Activated naive CD8-positive, alpha-beta T cell treated with anti-CD3 and anti-CD28 coated beads, Interleukin-2, amount 10 ng/mL, durations not matched to agents 7 days and 5 days (primary cell): ENCODE data around the gene PXDC1. TPM values are rescaled to one million over a fixed set of nuclear protein-coding genes. Genes with fewer than 3 reads are reported as not detected.
"Not testable (repeated sequence)": the region's sequence is repeated elsewhere in the genome, so short reads cannot be mapped to it uniquely, and the experiment has no call there.

Source experiments
- ATAC-seq: fragments of 150-1000 bp; cut with Tn5 transposase; one replicate; pipeline ENCODE4 v1.10.0; 2021; ENCODE audit warnings: low read depth, moderate library complexity
- POLR2A ChIA-PET: fragments of 350-600 bp; sonication (Branson Sonifier 250); formaldehyde crosslinking; loops from one replicate; lab custom pipeline; 2021; ENCODE audit warnings: antibody characterized with exemption; lab: Charles Lee
- DNase-seq: peaks from one replicate; pipeline ENCODE4 v3.0.0; 2021
- H3K27ac Mint-ChIP-seq: one replicate; pipeline ENCODE4 v1.8.0; 2022; ENCODE audit warnings: mild to moderate bottlenecking, mixed read lengths
- H3K27me3 Mint-ChIP-seq: one replicate; pipeline ENCODE4 v1.8.0; 2022; ENCODE audit warnings: mild to moderate bottlenecking, moderate library complexity, mixed read lengths
- H3K36me3 Mint-ChIP-seq: one replicate; pipeline ENCODE4 v1.8.0; 2021; ENCODE audit warnings: mild to moderate bottlenecking, mixed read lengths
- H3K4me1 Mint-ChIP-seq: one replicate; pipeline ENCODE4 v1.8.0; 2021; ENCODE audit warnings: mixed read lengths
- H3K4me3 Mint-ChIP-seq: one replicate; pipeline ENCODE4 v1.8.0; 2022; ENCODE audit warnings: mild to moderate bottlenecking, moderate library complexity, mixed read lengths
- H3K9me3 Mint-ChIP-seq: one replicate; pipeline ENCODE4 v1.8.0; 2021; ENCODE audit warnings: mixed read lengths
- total RNA-seq, 2 experiments: library from RNA; stranded (reverse); gene quantifications; one replicate each; pipeline ENCODE4 v1.2.3, GENCODE V29; 2021

Gene PXDC1
- total RNA-seq, 2 experiments from 2014 or later = 0.31 to 0.33 TPM

- H3K9me3 Mint-ChIP-seq, H3K4me3 Mint-ChIP-seq, H3K36me3 Mint-ChIP-seq, H3K27ac Mint-ChIP-seq, DNase-seq, H3K4me1 Mint-ChIP-seq, POLR2A ChIA-PET, H3K27me3 Mint-ChIP-seq, ATAC-seq: not testable (repeated sequence)
Observed at GRCh38 chr6:3677751-3678150, 73.8 kb downstream of the PXDC1 start.

GRCh38 chr6:3677351-3677750 lies 74.2 kb downstream of the PXDC1 start:
- DNase-seq, ATAC-seq, H3K4me1 Mint-ChIP-seq, H3K27me3 Mint-ChIP-seq, H3K4me3 Mint-ChIP-seq, H3K36me3 Mint-ChIP-seq, POLR2A ChIA-PET, H3K27ac Mint-ChIP-seq, H3K9me3 Mint-ChIP-seq: not testable (repeated sequence)

Other genes with a start within 250 kb of the PXDC1 start
- 10 to 100 TPM in 1 of 2 experiments, 1 to 10 TPM in 1; 8.2 to 11.2 TPM for gene FAM50B, start 97.7 kb upstream of the PXDC1 start, total RNA-seq